ENCODE data around the gene IL17RC. TPM values are rescaled to one million over a fixed set of nuclear protein-coding genes. Genes with fewer than 3 reads are reported as not detected.

IL17RC gene
- total and polyA plus RNA-seq, 5 experiments from 2014 or later, result 0.39 to 10.0 (median 9.5) TPM

- Mint-ChIP-seq H3K27me3 (no peaks in the 10 kb centered on the region), H3K36me3 (no peaks in the 10 kb centered on the region), H3K4me1 (peaks cover 6 to 20% (median 15%) of the 10 kb centered on the region in 4 donors), H3K27ac (peak overlapping the region in 6 of 10 donors; percentile 27 to 94 (median 60)), H3K9me3 (no peaks in the 10 kb centered on the region), H3K4me3 (peak overlapping the region; percentile 77 to 91 (median 88))
- peak; percentile 2 to 12 for ATAC-seq
- no peak for DNase-seq
- POLR2A ChIA-PET, result interaction anchor here (0.8 to 6.8 kb wide), 7 partner anchors 9 to 290 kb away, joined by 3 to 73 read pairs (median 3); partner anchors contain the start of genes CRELD1, EMC3, IL17RE and TTLL3
Observed at GRCh38 chr3:9951598-9951961, 34.7 kb downstream of the IL17RC start.

GRCh38 chr3:9951962-9952805, 35.3 kb downstream of the IL17RC start, which contains the start of gene PRRT3:
TSS of gene PRRT3 (minus strand) at chr3:9952408. CDS start at chr3:9950115, 2,293 bp downstream.
- peak within 1 kb of the TSS; percentile 77 to 91 (median 88) for H3K4me3 Mint-ChIP-seq
- peak; percentile 93 to 97 for ATAC-seq

GRCh38 chr3:9955067-9955502, 38.2 kb downstream of the IL17RC start:
- Mint-ChIP-seq H3K4me1 (peaks cover 6 to 20% (median 15%) of the 10 kb centered on the region in 4 donors), H3K4me3 (no peak overlapping the region), H3K9me3 (no peaks in the 10 kb centered on the region), H3K27ac (peak overlapping the region in 1 of 10 donors; percentile 2), H3K36me3 (no peaks in the 10 kb centered on the region), H3K27me3 (no peaks in the 10 kb centered on the region)
- DNase-seq, result no peak
- ATAC-seq, result no peak
- POLR2A ChIA-PET, result interaction anchor here (6.8 kb wide), 1 partner anchor 22 kb away, joined by 73 read pairs; the partner anchor contains the start of gene CRELD1

More at GRCh38 chr3:9951962-9952805, 35.3 kb downstream of the IL17RC start, which contains the start of gene PRRT3:
- H3K27me3 Mint-ChIP-seq, result no peaks in the 10 kb centered on the region
- H3K9me3 Mint-ChIP-seq, result no peaks in the 10 kb centered on the region
- peak within 1 kb of the TSS in 8 of 10 donors; percentile 18 to 94 (median 63) for H3K27ac Mint-ChIP-seq
- no peaks in the 10 kb centered on the region for H3K36me3 Mint-ChIP-seq
- peak in 9 of 10 donors; percentile 38 to 74 (median 57) for DNase-seq
- POLR2A ChIA-PET, result interaction anchor here (0.5 to 6.8 kb wide), 8 partner anchors 10 to 289 kb away, joined by 3 to 73 read pairs (median 3); partner anchors contain the start of genes CRELD1, EMC3, IL17RE and TTLL3
- H3K4me1 Mint-ChIP-seq, result peaks cover 6 to 20% (median 15%) of the 10 kb centered on the region in 4 donors

- H3K4me1 Mint-ChIP-seq, result peaks cover 6 to 18% (median 13%) of the 10 kb centered on the region in 4 donors
- H3K27ac Mint-ChIP-seq, result peak overlapping the region in 4 of 10 donors; percentile 18 to 74 (median 56)
Observed at GRCh38 chr3:9955611-9956352, 38.9 kb downstream of the IL17RC start.

GRCh38 chr3:9957214-9957613, 40.3 kb downstream of the IL17RC start:
- POLR2A ChIA-PET, result no interaction called here
- Mint-ChIP-seq H3K36me3 (peaks cover 0 to 3% (median 0%) of the 10 kb centered on the region in 3 donors), H3K4me3 (no peak overlapping the region), H3K4me1 (peaks cover 0 to 8% (median 1%) of the 10 kb centered on the region in 4 donors), H3K27me3 (no peaks in the 10 kb centered on the region), H3K27ac (no peak overlapping the region), H3K9me3 (no peaks in the 10 kb centered on the region)
- DNase-seq, result no peak
- no peak for ATAC-seq

More at GRCh38 chr3:9955611-9956352, 38.9 kb downstream of the IL17RC start:
- Mint-ChIP-seq H3K27me3 (no peaks in the 10 kb centered on the region), H3K9me3 (no peaks in the 10 kb centered on the region), H3K36me3 (no peaks in the 10 kb centered on the region), H3K4me3 (no peak overlapping the region)
- ATAC-seq (no peak), DNase-seq (no peak)
- POLR2A ChIA-PET, result no interaction called here

GRCh38 chr3:9965200-9965875, 48.4 kb downstream of the IL17RC start:
- Mint-ChIP-seq H3K27ac (peak overlapping the region in 1 of 10 donors; percentile 36), H3K36me3 (peaks cover 0 to 68% (median 32%) of the 10 kb centered on the region in 3 donors), H3K4me3 (no peak overlapping the region), H3K9me3 (no peaks in the 10 kb centered on the region), H3K4me1 (no peaks in the 10 kb centered on the region), H3K27me3 (no peaks in the 10 kb centered on the region)
- DNase-seq (no peak), ATAC-seq (no peak)
- POLR2A ChIA-PET, result no interaction called here

GRCh38 chr3:9966841-9967240, 49.9 kb downstream of the IL17RC start:
- no peak for DNase-seq
- ATAC-seq, result no peak
- Mint-ChIP-seq H3K4me3 (no peak overlapping the region), H3K27ac (no peak overlapping the region), H3K9me3 (no peaks in the 10 kb centered on the region), H3K4me1 (no peaks in the 10 kb centered on the region), H3K27me3 (no peaks in the 10 kb centered on the region), H3K36me3 (peaks cover 0 to 82% (median 32%) of the 10 kb centered on the region in 3 donors)
- POLR2A ChIA-PET, result no interaction called here

GRCh38 chr3:9969632-9970019, 52.7 kb downstream of the IL17RC start:
- no peak overlapping the region for H3K4me3 Mint-ChIP-seq
- no peak overlapping the region for H3K27ac Mint-ChIP-seq
- POLR2A ChIA-PET, result interaction anchor here (0.6 to 1.1 kb wide), 3 partner anchors 36 to 125 kb away, joined by 3 to 4 read pairs (median 3); partner anchors contain the start of gene CRELD1

GRCh38 chr3:9970020-9970652, 53.2 kb downstream of the IL17RC start:
- H3K27ac Mint-ChIP-seq, result peak overlapping the region in 1 of 10 donors; percentile 46
- ATAC-seq (no peak), DNase-seq (no peak)
- no peaks in the 10 kb centered on the region for H3K9me3 Mint-ChIP-seq
- H3K4me3 Mint-ChIP-seq, result no peak overlapping the region
- H3K27me3 Mint-ChIP-seq, result no peaks in the 10 kb centered on the region
- H3K4me1 Mint-ChIP-seq, result no peaks in the 10 kb centered on the region
- peaks cover 0 to 89% (median 37%) of the 10 kb centered on the region in 3 donors for H3K36me3 Mint-ChIP-seq
- POLR2A ChIA-PET, result interaction anchor here (0.6 to 1.1 kb wide), 3 partner anchors 37 to 126 kb away, joined by 3 to 4 read pairs (median 3); partner anchors contain the start of gene CRELD1

More at GRCh38 chr3:9969632-9970019, 52.7 kb downstream of the IL17RC start:
- ATAC-seq (no peak), DNase-seq (no peak)
- no peaks in the 10 kb centered on the region for H3K27me3 Mint-ChIP-seq
- H3K36me3 Mint-ChIP-seq, result peaks cover 0 to 86% (median 35%) of the 10 kb centered on the region in 3 donors
- H3K4me1 Mint-ChIP-seq, result no peaks in the 10 kb centered on the region
- H3K9me3 Mint-ChIP-seq, result no peaks in the 10 kb centered on the region

- no peaks in the 10 kb centered on the region for H3K27me3 Mint-ChIP-seq
- POLR2A ChIA-PET, result interaction anchor here (1.6 kb wide), 1 partner anchor 9 kb away, joined by 5 read pairs; the partner anchor contains the start of gene EMC3
- peaks cover 0 to 81% (median 16%) of the 10 kb centered on the region in 3 donors for H3K36me3 Mint-ChIP-seq
- H3K9me3 Mint-ChIP-seq, result no peaks in the 10 kb centered on the region
- ATAC-seq (no peak), DNase-seq (no peak)
- H3K4me1 Mint-ChIP-seq, result peaks cover 5 to 22% (median 14%) of the 10 kb centered on the region in 4 donors
- H3K27ac Mint-ChIP-seq, result peak overlapping the region in 1 of 10 donors; percentile 36
- H3K4me3 Mint-ChIP-seq, result no peak overlapping the region
Observed at GRCh38 chr3:9976721-9977709, 60.1 kb downstream of the IL17RC start.

All from naive thymus-derived CD8-positive, alpha-beta T cell (primary cell).